Stimulated activated naive CD4-positive, alpha-beta T cell (primary cell): ENCODE measurements around the gene RXRA.

Experiments
- DNase-seq, 6 experiments: peaks; one replicate each; lab custom pipeline; 2025; lab: John Stamatoyannopoulos, UW

The RXRA gene

DNA sequence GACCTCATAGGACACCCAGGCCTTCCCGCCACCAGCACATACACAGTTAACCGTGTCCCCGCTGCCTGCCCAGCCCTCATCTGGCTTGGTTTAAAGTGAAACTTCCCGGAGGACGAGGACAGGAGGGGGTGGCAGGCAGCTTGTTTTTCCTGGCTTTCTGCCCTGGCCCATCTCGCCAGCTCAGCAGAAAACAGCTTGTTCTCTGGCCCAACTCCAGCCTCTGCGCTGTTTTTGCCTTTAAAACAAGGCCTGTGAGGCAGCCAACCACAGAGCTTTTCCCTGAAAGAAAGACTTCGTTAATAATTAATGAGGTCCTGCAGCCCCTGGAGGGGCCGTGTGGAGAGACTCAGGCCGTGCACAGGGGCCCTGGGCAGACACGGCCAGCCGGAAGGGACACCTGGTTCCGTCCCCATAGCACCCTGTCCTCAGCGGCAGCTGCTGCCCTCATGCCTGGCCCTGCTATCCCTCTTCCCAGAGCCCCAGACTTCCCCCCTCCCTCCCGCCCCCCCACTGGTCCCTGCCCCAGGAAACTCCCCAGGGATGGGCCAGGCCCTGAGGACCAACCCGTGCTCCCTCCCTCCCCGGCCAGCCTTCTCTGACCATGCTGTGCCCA, 108.7 kb downstream of the RXRA start:
- DNase-seq, result no peak

DNA sequence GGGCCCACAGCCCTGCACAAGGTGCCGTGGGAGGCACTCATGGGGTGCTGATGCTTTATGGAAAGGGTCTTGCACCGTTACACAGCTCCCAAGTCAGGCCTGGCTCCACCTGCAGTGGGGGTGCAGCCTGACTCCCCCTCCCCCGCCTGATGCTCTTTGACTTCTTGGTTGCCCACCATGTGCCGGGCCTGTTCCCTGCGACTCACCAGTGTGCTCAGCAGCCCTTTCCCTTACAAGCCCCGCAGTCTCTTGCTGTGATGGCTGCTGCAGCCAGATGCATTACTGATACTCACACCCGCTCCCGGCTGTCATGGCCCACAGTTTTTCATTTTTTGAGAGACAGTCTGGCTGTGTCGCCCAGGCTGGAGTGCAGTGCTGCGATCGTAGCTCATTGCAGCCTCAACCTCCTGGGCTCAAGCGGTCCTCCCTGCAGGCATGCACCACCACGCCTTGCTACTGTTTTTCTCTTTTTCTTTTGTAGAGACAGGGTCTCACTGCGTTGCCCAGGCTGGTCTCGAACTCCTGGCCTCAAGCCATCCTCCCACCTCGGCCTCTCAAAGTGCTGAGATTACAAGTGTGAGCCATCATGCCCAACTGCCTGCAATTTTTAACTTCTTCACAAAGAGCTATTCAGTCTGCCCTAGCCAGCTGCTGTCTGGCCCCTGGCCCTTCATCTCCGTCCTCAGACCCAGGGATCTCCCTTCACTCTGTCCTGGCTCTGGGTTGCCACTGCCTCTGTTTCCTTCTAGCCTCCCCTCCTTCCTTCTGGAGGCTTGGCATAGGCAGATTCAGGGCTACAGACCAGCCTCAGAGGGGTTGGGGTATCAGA, 109.5 kb downstream of the RXRA start:
- DNase-seq, result no peak

DNA sequence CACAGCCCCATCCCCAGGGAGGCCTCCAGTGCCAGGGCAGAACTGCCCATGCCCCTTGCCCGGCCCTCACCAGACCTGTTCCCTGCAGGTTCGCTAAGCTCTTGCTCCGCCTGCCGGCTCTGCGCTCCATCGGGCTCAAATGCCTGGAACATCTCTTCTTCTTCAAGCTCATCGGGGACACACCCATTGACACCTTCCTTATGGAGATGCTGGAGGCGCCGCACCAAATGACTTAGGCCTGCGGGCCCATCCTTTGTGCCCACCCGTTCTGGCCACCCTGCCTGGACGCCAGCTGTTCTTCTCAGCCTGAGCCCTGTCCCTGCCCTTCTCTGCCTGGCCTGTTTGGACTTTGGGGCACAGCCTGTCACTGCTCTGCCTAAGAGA, 110.1 kb downstream of the RXRA start:
- no peak for DNase-seq

DNA sequence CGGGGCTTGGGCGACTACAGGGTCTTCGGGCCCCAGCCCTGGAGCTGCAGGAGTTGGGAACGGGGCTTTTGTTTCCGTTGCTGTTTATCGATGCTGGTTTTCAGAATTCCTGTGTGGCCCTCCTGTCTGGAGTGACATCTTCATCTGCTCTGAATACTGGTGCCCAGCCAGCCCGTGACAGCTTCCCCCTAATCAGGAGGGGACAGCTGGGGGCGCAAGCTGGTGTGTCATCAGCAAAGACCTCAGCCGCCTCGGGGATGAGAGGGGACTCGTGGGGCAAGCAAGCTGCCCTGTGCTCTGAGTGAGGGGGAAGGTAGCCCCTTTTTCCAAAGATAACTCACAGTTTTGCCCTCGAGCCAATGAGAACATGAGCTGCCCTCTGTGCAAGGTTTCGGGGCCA, 110.7 kb downstream of the RXRA start:
- no peak for DNase-seq

DNA sequence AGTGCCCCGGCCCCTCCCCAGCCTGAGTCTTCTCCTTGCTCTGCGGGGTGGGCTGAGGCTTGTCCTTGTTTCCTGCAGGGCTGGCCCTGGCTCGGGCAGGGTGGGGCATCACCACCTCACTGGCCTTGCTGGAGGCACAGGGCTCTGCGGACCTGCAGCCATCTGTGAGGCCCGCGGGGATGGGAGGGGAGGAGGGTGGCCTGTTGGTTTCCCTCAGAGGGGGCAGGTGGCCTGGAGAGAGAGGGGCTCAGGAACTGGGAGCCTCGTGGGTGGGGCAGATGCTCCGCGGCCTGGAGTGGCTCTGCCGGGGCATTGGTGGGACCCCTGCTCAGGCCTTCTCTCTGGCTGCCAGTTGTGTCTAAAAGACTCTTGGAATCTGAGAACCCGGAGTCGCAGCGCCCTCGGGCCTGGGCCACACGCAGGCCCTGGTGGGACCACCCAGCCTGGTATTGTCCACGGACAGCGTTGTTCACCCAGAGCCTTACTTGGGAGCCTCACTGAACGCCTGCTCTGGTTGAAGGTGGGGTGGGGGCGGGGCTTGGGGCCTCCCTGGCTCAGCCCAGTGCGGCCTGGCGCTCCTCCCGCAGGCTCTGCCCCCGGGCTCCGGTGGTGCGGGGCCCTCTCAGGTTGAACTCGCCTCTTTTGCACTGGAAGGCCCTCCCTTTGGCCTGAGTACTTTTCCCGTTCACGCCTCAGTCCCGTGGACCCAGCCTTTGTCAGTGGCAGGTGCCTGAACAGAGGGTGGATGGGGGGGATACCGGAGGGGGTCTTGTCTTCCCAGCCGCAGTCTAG, 111.3 kb downstream of the RXRA start:
- DNase-seq, result no peak

DNA sequence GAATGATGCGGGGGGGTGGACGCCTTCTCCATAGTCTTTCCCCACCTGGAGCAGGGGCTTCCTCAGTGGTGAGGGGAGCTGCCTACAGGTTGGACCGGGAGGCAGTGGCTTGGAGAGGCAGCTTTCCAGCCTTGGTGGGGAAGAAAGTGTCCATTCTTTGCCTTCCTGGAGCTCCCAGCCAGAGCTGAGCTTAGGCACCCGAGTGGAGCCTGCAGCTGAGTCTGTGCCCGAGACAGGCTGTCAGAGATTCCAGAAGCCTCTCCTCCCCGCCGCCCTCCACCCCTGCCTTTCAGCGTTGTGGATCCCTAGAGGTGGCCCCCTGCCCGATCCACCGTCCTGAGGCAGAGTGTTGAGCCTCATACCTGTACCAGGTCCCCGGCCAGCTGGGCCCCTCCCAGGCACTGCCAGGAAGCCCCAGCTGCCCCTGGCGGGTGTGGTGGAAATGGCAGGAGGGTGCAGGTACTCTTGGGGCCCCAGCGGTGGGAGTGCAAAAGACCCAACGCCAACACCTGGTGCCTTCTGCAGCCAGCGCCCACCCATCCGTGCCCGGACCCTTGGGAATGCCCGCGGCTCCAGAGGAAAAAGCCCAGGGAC, 112.0 kb downstream of the RXRA start:
- DNase-seq, result no peak

DNA sequence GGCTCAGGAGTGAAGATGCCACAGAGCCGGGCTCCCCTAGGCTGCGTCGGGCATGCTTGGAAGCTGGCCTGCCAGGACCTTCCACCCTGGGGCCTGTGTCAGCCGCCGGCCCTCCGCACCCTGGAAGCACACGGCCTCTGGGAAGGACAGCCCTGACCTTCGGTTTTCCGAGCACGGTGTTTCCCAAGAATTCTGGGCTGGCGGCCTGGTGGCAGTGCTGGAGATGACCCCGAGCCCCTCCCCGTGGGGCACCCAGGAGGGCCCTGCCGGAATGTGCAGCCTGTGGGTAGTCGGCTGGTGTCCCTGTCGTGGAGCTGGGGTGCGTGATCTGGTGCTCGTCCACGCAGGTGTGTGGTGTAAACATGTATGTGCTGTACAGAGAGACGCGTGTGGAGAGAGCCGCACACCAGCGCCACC, 113.1 kb downstream of the RXRA start:
- no peak for DNase-seq

DNA sequence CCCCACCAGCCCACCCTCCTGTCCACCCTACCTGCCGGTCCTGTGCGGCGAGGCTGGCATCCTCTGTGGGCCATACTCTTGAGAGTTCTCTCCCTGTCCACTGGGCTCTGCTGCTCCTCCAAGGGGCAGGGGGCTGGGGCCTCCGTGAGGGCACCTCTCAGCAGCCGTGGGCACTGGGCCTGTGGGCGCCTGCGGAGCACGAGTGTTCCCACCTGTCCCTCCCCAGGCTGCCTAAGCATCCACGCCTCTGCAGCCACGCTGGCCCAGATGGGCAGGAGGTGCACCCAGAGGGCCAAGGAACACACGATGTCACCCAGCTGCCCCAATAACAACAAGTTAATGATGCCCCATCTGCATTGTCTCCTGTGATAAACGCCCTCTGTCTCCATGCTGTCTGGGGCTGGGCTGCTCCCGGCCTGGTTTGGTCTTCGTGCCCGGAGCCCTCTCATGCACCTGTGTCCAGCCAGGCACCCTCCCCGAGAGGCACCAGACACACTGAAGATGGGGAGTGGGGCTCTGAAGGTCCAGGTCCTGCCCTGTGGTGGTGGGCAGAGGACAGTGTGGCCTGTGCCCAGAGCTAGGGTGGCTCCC, 114.5 kb downstream of the RXRA start:
- no peak for DNase-seq

DNA sequence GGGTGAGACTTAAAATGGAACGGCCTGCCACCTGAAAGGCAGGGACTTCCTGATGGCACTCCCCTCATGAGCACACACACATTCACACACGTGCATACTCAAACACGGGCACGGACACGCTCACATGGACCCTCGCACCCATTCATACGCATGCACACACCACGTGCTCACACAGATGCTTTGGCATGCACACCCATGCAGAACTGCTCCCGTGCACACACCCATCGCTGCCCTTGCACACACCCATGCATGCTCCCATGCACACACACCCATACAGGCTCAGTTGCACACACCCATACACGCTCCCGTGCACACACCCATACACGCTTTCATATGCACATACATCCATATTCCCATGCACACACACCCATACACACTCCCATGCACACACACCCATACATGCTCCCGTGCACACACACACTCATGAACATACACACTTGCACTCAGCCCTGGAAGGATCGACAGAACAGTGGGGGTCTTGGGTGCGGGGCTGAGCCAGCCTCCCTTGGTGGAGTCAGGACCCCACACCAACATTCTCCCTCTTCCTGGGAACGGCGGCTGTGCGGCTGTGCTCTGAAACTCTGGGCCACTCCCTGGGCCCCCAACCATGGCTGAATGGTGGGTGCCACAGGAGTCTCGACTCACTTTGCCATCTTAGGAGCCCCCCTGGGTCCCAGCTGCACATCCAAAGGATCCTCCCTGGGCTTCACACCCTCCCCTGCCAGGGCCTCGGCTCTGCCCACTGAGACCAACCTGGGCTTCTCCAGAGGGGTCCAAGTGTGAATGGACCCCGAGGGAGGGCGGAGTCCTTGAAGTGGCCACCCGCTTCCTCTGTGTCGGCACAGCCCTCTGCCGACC, 115.2 kb downstream of the RXRA start:
- no peak for DNase-seq

DNA sequence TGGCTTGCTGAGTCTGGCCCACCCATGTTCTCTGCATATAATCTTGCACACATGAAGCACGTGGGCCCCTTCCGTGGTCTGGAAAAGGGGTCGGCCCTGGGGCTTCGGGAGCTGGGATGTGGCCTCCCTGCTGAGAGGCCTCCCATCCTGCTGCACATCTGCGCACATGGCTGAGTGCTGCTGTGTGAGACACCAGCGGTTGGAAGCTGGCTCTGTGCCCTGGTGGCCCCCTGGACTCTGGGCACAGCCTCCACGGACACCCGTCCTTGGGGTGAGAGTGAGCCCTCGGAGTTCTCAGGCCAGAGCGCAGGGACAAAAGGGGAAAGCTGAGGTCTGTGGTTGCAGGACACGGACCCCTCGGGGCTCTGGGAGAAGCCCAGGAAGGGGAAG, 115.8 kb downstream of the RXRA start:
- DNase-seq, result no peak

DNA sequence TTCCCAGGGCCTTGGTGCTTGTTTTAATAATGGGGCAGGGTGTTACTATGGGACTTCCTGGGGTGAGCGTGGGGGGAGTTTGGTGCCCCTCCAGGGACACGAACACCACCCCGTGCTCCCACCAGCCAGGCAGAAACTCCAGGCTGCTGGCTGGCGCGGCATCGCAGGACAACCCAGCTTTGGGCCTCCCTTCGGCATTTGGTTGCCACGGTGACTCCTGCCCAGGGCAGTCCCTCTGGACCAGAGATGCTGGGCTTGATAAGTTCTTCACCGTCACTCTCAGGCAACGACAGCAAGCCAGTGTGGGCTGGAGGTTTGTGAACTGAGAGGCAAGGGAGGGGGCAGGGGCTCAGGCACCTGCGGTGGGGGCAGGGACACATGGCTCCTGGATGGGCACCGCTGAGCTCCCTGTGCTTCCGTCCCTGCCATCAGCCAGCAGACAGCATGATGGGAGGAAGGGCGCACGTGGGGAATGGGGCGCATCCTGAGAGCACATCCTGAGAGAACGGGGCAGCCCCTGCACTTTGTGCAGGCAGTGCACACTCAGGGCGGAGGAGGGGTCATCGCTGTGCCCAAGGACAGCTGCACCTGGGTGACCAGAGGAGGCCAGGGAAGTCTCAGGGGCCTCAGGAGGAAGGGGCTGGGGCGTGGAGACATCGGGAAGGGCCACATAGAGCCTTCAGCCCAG, 116.4 kb downstream of the RXRA start:
- DNase-seq, result no peak

DNA sequence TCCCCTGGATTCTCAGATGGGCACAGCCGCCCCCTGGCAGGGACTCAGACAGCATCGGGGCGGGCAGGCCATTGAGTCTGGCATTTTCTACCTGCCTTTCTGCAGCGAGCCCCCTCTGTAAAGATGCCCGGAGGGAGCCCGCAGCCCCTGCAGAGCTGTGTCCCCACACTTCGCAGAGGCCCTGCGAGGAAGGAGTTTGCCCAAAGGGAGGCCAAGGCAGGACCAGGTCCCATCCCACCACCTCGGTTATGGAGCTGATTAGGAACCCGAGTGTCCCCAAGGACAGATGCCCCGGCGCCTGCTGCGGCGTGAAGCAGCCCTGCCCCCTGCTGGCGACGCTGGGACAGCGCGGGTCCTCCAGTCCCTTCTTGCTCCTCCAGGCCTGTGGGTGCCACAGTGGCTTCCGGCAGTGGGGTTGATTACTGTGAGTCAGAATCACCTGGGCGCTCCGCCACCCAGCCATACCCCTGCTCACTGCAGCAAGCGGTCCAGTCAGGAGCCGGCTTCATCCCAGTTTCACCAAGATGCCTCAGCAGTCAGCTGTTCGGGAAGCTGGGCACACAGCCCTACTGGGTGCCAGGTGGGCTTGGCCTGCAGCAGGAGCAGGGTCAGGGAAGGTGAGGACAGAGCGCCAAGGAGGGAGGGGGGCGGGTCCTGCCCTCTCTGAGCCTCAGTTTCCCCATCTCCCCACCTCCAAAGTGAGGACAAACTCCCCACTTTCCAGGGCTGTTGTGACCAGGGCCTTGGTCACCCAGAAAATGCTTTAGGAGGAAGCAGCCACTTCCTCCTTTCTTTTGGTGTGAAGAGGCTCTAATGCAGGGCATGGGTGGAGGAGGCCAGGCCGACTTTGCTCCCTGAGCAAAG, 117.2 kb downstream of the RXRA start:
- peak; percentile 64 to 85 (median 74) for DNase-seq

DNA sequence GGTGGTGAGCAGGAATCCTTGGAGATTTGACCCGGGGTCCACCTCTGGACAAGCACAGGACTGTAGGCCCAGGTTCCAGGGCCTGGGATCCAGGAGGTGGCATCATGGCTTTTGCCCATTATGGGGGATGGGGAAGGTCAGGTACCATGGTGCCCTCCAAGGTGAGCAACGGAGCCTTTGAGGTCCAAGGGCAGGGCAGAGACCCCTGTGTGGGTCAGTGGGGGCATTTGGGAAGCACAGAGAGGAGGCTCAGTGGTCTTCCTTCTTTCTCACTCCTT, 117.7 kb downstream of the RXRA start:
- no peak for DNase-seq

DNA sequence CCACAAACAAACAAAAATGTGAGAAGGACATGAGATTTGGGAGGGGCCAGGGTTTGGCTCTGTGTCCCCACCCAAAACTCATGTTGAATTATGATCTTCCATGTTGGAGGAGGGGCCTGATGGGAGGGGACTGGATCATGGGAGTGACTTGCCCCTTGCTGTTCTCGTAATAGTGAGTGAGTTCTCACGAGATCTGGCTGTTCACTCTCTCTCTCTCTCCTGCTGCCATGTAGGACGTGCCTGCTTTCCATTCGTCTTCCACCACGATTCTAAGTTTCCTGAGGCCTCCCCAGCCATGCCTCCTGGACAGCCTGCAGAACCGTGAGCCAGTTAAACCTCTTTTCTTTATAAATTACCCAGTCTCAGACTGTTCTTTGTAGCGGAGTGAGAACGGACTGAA, 118.7 kb downstream of the RXRA start:
- no peak for DNase-seq

DNA sequence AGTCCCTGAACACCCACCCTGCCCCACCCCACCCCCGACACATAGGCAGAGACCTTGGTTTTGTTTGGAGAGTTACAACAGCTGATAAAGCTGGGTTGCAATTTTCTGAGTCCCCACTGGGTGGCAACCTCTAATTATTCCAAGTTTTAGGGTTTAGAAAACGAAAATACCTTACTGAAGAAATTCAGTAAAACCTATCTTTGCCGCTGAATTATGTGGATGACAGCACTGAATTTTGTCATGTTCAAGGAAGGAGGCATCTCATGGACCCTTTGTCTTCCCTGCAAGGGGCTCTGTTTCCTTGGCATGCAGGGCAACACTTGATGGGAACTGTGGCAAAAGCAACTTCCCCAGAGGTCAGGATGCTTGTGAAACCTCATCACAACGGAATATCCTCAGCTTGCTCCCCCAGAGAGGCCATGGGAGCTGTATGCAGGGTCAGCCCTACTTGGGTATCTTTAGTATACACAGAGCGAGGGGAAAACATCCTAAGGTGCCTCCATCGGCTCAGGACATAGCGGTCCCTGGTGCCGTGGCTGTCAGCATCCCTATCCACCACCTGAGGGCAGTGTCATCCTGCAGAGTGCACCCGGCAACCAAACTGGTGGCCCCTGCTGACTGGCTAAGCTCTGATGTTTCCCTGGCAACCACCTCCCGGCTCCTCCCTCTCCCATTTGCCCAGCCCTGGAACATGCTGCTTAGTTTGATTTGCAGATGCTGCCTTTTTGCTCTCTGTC, 123.1 kb downstream of the RXRA start:
- peak; percentile 66 to 86 (median 81) for DNase-seq

DNA sequence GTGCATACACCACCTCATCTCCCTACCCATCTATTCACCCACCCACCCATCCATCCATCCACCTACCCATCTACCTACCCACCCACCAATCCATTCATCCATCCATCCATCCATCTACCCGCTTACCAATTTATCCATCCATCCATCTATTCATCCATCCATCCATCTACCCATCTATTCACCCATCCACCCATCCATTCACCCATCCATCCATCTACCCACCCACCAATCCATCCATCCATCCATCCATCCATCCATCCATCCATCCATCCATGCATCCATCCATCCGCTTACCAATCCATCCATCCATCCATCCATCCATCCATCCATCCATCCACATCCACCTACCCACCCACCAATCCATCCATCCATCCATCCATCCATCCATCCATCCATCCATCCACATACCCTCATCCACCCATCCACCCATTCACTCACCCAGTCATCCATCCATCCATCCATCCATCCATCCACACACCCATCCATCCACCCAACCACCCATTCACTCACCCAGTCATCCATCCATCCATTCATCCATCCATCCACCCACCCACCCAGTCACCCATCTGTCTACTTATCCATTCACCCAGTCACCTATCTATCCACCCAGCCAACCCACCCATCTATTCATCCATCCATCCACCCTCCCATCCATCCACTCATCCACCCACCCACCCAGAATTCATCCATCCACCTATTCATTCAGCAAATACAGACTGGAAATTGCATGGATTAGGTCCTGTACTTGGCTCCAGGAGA, 125.6 kb downstream of the RXRA start:
- no peak for DNase-seq

DNA sequence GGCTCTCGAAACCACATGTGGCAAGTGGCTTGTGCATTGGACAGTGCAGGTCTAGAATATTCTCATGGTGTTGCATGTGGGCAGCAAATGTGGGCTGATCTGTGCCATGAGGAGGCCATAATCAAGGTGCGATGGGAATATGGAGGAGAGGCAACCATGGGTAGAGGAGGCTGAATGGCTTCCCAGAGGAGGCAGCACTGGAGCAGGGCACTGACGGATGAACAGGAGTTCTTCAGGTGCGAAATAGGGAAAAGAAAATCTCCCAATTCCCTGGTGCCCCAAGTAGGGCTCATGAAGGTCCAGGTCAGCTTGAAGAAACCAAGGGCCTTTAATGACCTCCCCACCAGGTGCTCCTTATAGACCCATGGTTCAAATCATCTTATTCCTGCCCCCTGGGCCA, 126.5 kb downstream of the RXRA start:
- DNase-seq, result no peak

DNA sequence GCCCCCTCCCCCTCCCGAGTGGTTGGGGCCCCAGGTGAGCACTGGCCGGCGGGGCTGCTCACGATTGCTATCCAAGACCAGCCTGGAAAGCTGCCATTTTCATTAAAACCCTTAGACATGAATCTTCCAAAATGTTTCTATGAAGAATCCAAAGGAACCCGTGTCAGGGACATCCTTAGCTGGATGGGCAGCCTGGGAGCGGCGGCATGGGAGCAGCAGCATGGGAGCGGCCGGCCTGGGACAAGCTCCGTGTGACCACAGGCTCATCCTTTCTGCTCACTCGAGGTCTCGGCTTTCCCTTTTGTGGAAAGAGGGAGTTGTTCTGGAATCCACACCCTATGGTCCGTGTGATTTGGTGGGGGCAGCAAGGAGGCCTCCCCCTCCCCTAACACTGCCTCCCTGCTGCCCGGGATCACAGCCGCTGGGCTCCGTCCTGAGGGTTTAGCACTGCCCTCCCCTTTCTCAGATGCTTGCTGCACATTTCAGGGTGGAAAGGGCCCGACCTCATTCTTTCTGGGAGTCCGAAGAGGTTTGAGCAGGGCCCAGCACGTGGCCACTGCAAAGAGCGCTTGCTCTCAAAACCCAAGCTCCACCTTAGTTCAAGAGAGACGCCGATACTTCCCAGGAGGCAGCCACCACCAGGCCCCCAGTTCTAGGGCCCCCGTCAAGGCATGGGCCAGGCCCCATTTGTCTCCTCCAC, 127.7 kb downstream of the RXRA start:
- no peak for DNase-seq
